GM12878 (cell line): ENCODE data around the gene CKS1B. TPM values are rescaled to one million over a fixed set of nuclear protein-coding genes. Genes with fewer than 3 reads are reported as not detected.
A peak's percentile ranks its signal among the peaks of the same experiment; 100 is the strongest.

Source experiments
- ATF7 ChIP-seq: fragments of 450-650 bp; IDR thresholded peaks from 2 replicates; pipeline ENCODE4 v1.6.1; 2016; ENCODE audit warnings: low read depth, mild to moderate bottlenecking
- BRCA1 ChIP-seq: IDR thresholded peaks from 2 replicates; pipeline ENCODE4 v1.6.1; 2011; ENCODE audit warnings: low read depth, low read length, improper control_type of control experiment
- CHD1 ChIP-seq: IDR thresholded peaks from 2 replicates; pipeline ENCODE4 v1.6.1; 2012; ENCODE audit warnings: low read depth, low read length, improper control_type of control experiment
- IRF3 ChIP-seq: fragments of 450-650 bp; IDR thresholded peaks from 2 replicates; pipeline ENCODE4 v1.6.1; 2014; ENCODE audit warnings: mild to moderate bottlenecking
- MEF2A ChIP-seq: IDR thresholded peaks from 2 replicates; pipeline ENCODE4 v1.6.1; 2011; ENCODE audit warnings: low read depth, mild to moderate bottlenecking, low read length, moderate library complexity; ENCODE audit not compliant: insufficient read depth
- POLR2AphosphoS5 ChIP-seq: IDR thresholded peaks from 2 replicates; pipeline ENCODE4 v1.6.1; 2011; ENCODE audit warnings: mild to moderate bottlenecking, low read length, inconsistent platforms
- SP1 ChIP-seq: IDR thresholded peaks from one replicate; pipeline ENCODE4 v1.6.1; 2011; ENCODE audit warnings: low read depth, low read length
- ZBTB40 ChIP-seq: fragments of 450-650 bp; IDR thresholded peaks from 2 replicates; pipeline ENCODE4 v1.6.1; 2016; ENCODE audit warnings: mild to moderate bottlenecking, moderate library complexity, borderline replicate concordance
- ZNF207 ChIP-seq: fragments of 450-650 bp; IDR thresholded peaks from 2 replicates; pipeline ENCODE4 v1.6.1; 2014; ENCODE audit warnings: antibody characterized with exemption, mild to moderate bottlenecking, borderline replicate concordance
- ZNF384 ChIP-seq: IDR thresholded peaks from 2 replicates; pipeline ENCODE4 v1.6.1; 2012; ENCODE audit warnings: low read depth, mild to moderate bottlenecking, low read length, improper control_type of control experiment, borderline replicate concordance
- polyA plus RNA-seq, 11 experiments: library from polyadenylated mRNA; depleted of rRNA in 4 of 11; unstranded in 6 of 11; stranded (reverse) in 5 of 11; fragments of >200 nt; fragmentation: Nextera tagmentation in 4 of 11; fragmentation: Illumina TruSeq in 1 of 11; extraction: Ambion mirVana in 4 of 11; extraction: Trizol in 1 of 11; gene quantifications; 1 replicate in 1 of 11; 2 replicates in 10 of 11; pipeline versions ENCODE4 v1.2.1 to v1.2.3, GENCODE V29; 2011 to 2016; ENCODE audit warnings: inconsistent platforms in 2 of 11, missing spikeins in 2 of 11, low read depth in 1 of 11
- total RNA-seq, 4 experiments: library from RNA; depleted of rRNA in 3 of 4; stranded (reverse); fragments of >200 nt in 3 of 4; fragmentation: Illumina TruSeq in 1 of 4; extraction: Trizol in 1 of 4; gene quantifications; 2 replicates each; pipeline versions ENCODE4 v1.2.1 to v1.2.3, GENCODE V29; 2013 to 2021
- TF ChIP-seq, protein P1 (sequence below): fragments of 450-650 bp; IDR thresholded peaks from 2 replicates; pipeline ENCODE4 v1.6.1; 2018; ENCODE audit warnings: mild to moderate bottlenecking, low read depth, moderate library complexity; ENCODE audit not compliant: partially characterized antibody
- TF ChIP-seq, protein P2 (sequence below): fragments of 150-350 bp; IDR thresholded peaks from 2 replicates; pipeline ENCODE4 v1.6.1; 2016; ENCODE audit warnings: low read depth, low read length

CKS1B gene
- total and polyA plus RNA-seq, 10 of the 15 experiments (the other 5 are each of a cell fraction or from before 2014, with no cell fraction given), result 125 to 608 (median 364) TPM

GRCh38 chr1:155004352-155005075, 30.0 kb downstream of the CKS1B start (continued):
- TF ChIP-seq CHD1 (no peak), IRF3 (no peak), ZNF207 (no peak), MEF2A (no peak), ATF7 (no peak), ZBTB40 (0 out of 2 replicates have a peak, but pooled peaks have one; percentile 9), POLR2AphosphoS5 (peak; percentile 16; the same call in 1 of the 2 replicates), SP1 (no peak), ZNF384 (no peak), BRCA1 (no peak)
- TF ChIP-seq, protein P1, sequence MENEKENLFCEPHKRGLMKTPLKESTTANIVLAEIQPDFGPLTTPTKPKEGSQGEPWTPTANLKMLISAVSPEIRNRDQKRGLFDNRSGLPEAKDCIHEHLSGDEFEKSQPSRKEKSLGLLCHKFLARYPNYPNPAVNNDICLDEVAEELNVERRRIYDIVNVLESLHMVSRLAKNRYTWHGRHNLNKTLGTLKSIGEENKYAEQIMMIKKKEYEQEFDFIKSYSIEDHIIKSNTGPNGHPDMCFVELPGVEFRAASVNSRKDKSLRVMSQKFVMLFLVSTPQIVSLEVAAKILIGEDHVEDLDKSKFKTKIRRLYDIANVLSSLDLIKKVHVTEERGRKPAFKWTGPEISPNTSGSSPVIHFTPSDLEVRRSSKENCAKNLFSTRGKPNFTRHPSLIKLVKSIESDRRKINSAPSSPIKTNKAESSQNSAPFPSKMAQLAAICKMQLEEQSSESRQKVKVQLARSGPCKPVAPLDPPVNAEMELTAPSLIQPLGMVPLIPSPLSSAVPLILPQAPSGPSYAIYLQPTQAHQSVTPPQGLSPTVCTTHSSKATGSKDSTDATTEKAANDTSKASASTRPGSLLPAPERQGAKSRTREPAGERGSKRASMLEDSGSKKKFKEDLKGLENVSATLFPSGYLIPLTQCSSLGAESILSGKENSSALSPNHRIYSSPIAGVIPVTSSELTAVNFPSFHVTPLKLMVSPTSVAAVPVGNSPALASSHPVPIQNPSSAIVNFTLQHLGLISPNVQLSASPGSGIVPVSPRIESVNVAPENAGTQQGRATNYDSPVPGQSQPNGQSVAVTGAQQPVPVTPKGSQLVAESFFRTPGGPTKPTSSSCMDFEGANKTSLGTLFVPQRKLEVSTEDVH, result no peak
- TF ChIP-seq, protein P2, sequence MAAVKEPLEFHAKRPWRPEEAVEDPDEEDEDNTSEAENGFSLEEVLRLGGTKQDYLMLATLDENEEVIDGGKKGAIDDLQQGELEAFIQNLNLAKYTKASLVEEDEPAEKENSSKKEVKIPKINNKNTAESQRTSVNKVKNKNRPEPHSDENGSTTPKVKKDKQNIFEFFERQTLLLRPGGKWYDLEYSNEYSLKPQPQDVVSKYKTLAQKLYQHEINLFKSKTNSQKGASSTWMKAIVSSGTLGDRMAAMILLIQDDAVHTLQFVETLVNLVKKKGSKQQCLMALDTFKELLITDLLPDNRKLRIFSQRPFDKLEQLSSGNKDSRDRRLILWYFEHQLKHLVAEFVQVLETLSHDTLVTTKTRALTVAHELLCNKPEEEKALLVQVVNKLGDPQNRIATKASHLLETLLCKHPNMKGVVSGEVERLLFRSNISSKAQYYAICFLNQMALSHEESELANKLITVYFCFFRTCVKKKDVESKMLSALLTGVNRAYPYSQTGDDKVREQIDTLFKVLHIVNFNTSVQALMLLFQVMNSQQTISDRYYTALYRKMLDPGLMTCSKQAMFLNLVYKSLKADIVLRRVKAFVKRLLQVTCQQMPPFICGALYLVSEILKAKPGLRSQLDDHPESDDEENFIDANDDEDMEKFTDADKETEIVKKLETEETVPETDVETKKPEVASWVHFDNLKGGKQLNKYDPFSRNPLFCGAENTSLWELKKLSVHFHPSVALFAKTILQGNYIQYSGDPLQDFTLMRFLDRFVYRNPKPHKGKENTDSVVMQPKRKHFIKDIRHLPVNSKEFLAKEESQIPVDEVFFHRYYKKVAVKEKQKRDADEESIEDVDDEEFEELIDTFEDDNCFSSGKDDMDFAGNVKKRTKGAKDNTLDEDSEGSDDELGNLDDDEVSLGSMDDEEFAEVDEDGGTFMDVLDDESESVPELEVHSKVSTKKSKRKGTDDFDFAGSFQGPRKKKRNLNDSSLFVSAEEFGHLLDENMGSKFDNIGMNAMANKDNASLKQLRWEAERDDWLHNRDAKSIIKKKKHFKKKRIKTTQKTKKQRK, result no peak
